Spinal cord (tissue), 10 donors: ENCODE data around the gene CNNM2. TPM values are rescaled to one million over a fixed set of nuclear protein-coding genes. Genes with fewer than 3 reads are reported as not detected.

ENCODE experiments used
- DNase-seq, 6 donors: peaks; one replicate each; pipeline versions ENCODE4 v3.0.0 to v3.0.0-alpha.2; 2013 to 2015; ENCODE audit warnings: low spot score in 6 of 6, low read depth in 4 of 6
- H3K27ac ChIP-seq: one replicate; pipeline ENCODE4 v1.5.1; 2013; ENCODE audit warnings: low read depth, low read length, control low read depth
- H3K27me3 ChIP-seq: one replicate; pipeline ENCODE4 v1.6.1; 2013; ENCODE audit warnings: low read length; ENCODE audit not compliant: control insufficient read depth, insufficient read depth
- H3K36me3 ChIP-seq: one replicate; pipeline ENCODE4 v1.6.1; 2013; ENCODE audit warnings: low read length; ENCODE audit not compliant: control insufficient read depth, insufficient read depth
- H3K4me1 ChIP-seq: one replicate; pipeline ENCODE4 v1.6.1; 2013; ENCODE audit warnings: low read length; ENCODE audit not compliant: control insufficient read depth, insufficient read depth
- H3K4me3 ChIP-seq: one replicate; pipeline ENCODE4 v1.5.1; 2013; ENCODE audit warnings: low read depth, low read length, control low read depth
- H3K9me3 ChIP-seq: one replicate; pipeline ENCODE4 v1.6.1; 2013; ENCODE audit warnings: low read length; ENCODE audit not compliant: control insufficient read depth, insufficient read depth
- WGBS: methylation state at CpG from one replicate; pipeline ENCODE4 v1.1.5; 2013; ENCODE audit warnings: missing lambda C conversion rate; ENCODE audit not compliant: insufficient coverage; 5-methylcytosine and 5-hydroxymethylcytosine counted together
- long read RNA-seq, 4 donors: transcript quantifications; one replicate each; lab custom pipeline, GENCODE V29; 2026
- polyA plus RNA-seq, 2 donors: library from polyadenylated mRNA; unstranded; fragments of 120-200 nt; gene quantifications; one replicate each; pipeline ENCODE4 v1.2.1, GENCODE V29; 2013; ENCODE audit not compliant: insufficient read length in 2 of 2
- total RNA-seq, 2 donors: library from RNA; depleted of rRNA in 1 of 2; stranded (reverse); fragments of 120-200 nt in 1 of 2; fragments of >200 nt in 1 of 2; gene quantifications; one replicate each; pipeline versions ENCODE4 v1.2.3 to v1.2.4, GENCODE V29; 2013 to 2014
- donor health status: healthy.

CNNM2 gene
- total RNA-seq (10 to 100 TPM in 1 of 2 donors, 1 to 10 TPM in 1; 9.5 to 13.0 TPM), polyA plus RNA-seq (10 to 100 TPM; 12.6 to 13.8 TPM)
- long read RNA-seq, donor 1, full-length matches to known transcripts = 2 of 10 reads
- long read RNA-seq, donor 1, partial matches to known transcripts = 8 of 10 reads
- long read RNA-seq, donor 1, other reads (novel, unspliced or antisense) = 0 of 10 reads
- long read RNA-seq, donor 2, full-length matches to known transcripts = 2 of 2 reads
- long read RNA-seq, donor 2, partial matches to known transcripts = 0 of 2 reads
- long read RNA-seq, donor 2, other reads (novel, unspliced or antisense) = 0 of 2 reads
- long read RNA-seq, donor 3, full-length matches to known transcripts = 2 of 2 reads
- long read RNA-seq, donor 3, partial matches to known transcripts = 0 of 2 reads
- long read RNA-seq, donor 3, other reads (novel, unspliced or antisense) = 0 of 2 reads
- long read RNA-seq, donor 4, partial matches to known transcripts = 0 of 1 reads
- long read RNA-seq, donor 4, other reads (novel, unspliced or antisense) = 0 of 1 reads

DNA sequence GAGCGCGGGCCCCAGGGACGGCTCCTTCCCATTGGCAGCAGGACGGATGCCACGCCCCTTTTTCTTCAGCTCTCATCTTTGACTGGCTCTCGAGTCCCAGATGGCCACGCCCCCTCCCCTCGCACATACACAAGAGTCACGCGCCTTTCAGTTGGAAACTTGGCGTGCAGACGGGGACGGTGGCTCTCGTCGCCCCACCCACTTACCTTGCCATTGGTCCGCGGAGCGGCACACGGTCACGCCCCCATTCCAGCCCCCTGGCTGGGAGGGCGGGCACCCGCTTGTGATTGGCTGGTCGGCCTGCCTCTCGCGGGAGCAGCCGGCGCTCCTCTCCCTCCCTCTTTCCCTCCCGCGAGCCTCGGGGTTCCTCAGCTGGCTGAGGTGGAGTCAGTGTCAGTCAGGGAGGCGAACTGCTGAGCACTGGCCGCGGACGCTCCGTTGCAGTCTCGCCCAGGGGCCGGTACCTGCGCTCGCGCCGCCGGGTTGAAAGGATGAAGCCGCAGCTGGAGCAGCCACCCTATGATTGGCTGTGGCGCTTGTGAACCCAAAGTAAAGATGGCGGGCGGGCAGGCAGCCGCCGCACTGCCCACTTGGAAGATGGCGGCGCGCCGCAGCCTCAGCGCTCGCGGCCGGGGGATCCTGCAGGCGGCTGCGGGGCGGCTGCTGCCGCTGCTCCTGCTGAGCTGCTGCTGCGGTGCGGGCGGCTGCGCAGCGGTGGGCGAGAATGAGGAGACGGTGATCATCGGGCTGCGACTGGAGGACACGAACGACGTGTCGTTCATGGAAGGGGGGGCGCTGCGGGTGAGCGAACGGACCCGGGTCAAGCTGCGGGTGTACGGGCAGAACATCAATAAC, at the start of gene CNNM2:
CNNM2 (plus strand) TSS at position 333 of the 855 bp plus-strand sequence; CDS start at position 520, 187 bp downstream.
- WGBS = under 1% methylated on average over 78 of the region's 80 CpGs
- Histone ChIP-seq H3K27me3 (peaks cover 3% of the 10 kb centered on the region), H3K4me3 (peak within 1 kb of the TSS; percentile 99), H3K36me3 (no peaks in the 10 kb centered on the region), H3K27ac (peak within 1 kb of the TSS; percentile 98), H3K9me3 (no peaks in the 10 kb centered on the region), H3K4me1 (peaks cover 19% of the 10 kb centered on the region)
- peak; percentile 96 to 100 (median 99) for DNase-seq

DNA sequence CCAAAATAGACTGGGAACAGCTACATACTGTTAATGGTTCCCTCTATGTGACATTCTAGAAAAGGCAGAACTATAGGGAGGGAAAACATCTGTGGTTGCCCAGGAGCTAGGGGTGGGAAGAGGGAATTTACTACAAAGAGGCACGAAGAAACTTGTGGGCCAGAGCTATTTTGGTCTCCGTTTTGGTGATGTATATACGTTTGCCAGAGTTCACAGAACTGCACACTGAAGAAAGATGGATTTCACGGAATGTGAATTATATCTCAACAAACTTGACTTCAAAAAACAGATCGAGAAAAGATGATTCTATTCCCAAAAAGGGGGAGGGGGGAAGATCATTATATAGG, 49.2 kb upstream of the CNNM2 start:
- Histone ChIP-seq H3K4me3 (peak overlapping the region; percentile 60), H3K27ac (peak overlapping the region; percentile 47), H3K27me3 (no peaks in the 10 kb centered on the region), H3K9me3 (no peaks in the 10 kb centered on the region), H3K4me1 (peaks cover 9% of the 10 kb centered on the region), H3K36me3 (no peaks in the 10 kb centered on the region)
- no peak for DNase-seq
- WGBS = 0% methylated on average over 1 of the region's 5 CpGs

DNA sequence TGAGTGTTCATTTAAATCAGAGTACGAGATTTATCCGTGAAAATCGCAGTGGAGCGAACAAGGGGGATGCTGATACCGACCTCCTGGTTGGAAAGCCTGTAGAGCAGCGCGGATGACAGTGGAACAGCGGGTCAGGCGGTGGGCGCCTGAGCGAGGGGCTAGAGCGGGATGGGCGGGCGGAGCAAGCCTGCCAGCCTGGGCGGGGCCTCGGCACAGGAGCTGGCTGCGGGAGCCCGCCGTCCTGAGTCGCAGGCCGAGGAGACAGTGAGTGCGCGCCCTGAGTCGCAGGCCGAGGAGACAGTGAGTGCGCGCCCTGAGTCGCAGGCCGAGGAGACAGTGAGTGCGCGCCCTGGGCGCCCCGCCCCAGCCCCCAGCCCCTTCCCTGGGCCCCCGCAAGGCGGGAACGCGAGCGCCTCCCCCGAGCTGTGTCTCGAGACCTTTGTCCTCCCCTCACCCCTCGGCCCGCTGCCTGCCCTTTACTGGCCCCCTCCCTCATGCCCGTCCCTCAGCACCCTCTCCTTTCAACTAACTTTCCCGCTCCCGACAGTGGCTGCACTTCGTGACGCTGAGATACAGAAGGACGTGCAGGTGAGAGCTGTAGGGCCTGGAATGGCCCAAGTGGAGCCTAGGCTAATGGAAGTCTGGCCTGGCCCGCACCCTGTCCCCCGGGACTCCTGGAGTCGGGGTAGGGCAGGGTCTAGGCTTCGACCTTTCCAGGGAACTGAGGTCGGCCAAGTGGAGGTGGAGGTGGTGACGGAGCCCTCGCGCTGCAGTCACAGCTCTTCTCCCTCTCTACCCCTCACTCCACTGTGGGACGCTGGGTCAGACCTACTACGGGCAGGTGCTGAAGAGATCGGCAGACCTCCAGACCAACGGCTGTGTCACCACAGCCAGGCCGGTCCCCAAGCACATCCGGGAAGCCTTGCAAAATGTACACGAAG, 48.6 kb upstream of the CNNM2 start, which contains the start of gene AS3MT:
AS3MT (plus strand) TSS at position 213 of the 941 bp plus-strand sequence; CDS start at position 336, 123 bp downstream.
- H3K9me3 ChIP-seq = no peaks in the 10 kb centered on the region
- no peaks in the 10 kb centered on the region for H3K27me3 ChIP-seq
- peak in 2 of 6 donors; percentile 83 to 87 for DNase-seq
- H3K36me3 ChIP-seq = no peaks in the 10 kb centered on the region
- peak within 1 kb of the TSS; percentile 47 for H3K27ac ChIP-seq
- 2% methylated on average over 50 of the region's 63 CpGs for WGBS
- peak within 1 kb of the TSS; percentile 60 for H3K4me3 ChIP-seq
- H3K4me1 ChIP-seq = peaks cover 9% of the 10 kb centered on the region

DNA sequence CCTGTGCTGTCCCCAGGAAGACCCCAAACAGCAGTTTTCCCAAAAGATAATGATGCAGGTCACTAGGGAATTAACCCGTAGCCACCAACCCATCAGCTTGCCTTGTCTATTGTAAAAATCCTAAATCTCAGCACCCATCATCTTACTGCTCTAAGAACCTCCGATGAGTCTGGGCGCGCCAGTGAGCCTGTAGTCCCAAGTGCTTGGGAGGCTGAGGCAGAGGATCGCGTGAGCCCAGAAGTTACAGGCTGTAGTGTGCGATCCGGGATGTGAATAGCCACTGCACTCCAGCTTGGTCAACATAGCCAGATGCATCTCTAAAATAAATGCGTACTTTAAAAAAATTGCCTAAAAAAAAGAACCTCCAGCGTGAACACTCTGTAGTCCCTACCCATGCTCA, 47.9 kb upstream of the CNNM2 start:
- Histone ChIP-seq H3K36me3 (no peaks in the 10 kb centered on the region), H3K27ac (no peak overlapping the region), H3K27me3 (no peaks in the 10 kb centered on the region), H3K9me3 (no peaks in the 10 kb centered on the region), H3K4me3 (no peak overlapping the region), H3K4me1 (peaks cover 9% of the 10 kb centered on the region)
- DNase-seq = peak in 1 of 6 donors; percentile 7
- 86% methylated on average over 7 of the region's 10 CpGs for WGBS

DNA sequence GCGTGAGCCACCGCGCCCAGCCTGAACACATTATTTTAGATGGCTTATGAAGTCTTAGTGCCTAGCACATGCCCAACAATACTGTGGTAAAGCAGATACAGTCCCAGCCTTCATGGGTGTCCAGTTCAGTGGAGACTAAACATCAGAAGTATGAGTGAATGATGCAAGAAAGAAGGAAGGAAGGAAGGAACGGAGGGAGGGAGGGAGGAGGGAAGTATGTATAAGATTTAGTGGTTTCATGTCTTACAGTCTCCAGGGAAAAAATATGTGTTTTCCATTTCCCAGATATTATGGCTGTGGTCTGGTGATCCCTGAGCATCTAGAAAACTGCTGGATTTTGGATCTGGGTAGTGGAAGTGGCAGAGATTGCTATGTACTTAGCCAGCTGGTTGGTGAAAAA, 45.9 kb upstream of the CNNM2 start:
- WGBS = 97% methylated on average over 2 of the region's 4 CpGs
- DNase-seq = no peak
- no peaks in the 10 kb centered on the region for H3K27me3 ChIP-seq
- peaks cover 9% of the 10 kb centered on the region for H3K4me1 ChIP-seq
- no peaks in the 10 kb centered on the region for H3K9me3 ChIP-seq
- H3K4me3 ChIP-seq = no peak overlapping the region
- H3K36me3 ChIP-seq = no peaks in the 10 kb centered on the region
- no peak overlapping the region for H3K27ac ChIP-seq

DNA sequence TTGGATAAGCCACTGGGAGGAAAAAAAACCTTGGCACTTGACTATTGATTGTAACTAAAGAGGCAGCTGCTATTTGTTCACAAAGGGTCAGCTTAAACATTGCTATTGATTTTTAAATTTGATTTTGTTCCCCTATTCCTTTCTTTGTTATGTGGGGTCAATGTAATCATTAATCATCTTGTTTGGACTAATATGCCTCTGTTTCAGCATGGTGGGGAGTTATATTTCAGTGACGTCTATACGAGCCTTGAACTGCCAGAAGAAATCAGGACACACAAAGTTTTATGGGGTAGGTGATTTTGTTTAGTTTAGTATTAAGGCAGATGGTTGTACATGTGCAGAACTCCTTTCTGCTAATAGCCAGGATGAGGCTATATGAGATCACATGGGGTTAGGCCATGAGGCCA, 41.3 kb upstream of the CNNM2 start:
- no peaks in the 10 kb centered on the region for H3K36me3 ChIP-seq
- DNase-seq = no peak
- H3K4me3 ChIP-seq = no peak overlapping the region
- H3K27me3 ChIP-seq = no peaks in the 10 kb centered on the region
- 80% methylated on average over 2 of the region's 2 CpGs for WGBS
- H3K4me1 ChIP-seq = no peaks in the 10 kb centered on the region
- no peaks in the 10 kb centered on the region for H3K9me3 ChIP-seq
- no peak overlapping the region for H3K27ac ChIP-seq

DNA sequence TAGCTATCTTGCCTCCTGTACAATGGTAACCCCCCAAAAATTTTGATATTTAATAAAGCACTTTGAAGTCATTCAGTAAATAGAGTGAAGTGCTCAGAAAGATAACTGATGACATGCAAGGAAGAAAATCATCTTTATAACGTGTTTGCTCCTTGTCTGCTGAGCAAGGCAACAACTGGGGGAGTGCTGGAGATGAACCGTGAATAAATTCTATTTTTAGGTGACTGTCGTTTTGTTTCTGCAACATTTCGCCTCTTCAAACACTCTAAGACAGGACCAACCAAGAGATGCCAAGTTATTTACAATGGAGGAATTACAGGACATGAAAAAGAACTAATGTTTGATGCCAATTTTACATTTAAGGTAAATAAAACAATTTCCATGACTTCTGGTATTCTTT, 39.5 kb upstream of the CNNM2 start:
- Histone ChIP-seq H3K27ac (no peak overlapping the region), H3K4me3 (no peak overlapping the region), H3K4me1 (no peaks in the 10 kb centered on the region), H3K9me3 (no peaks in the 10 kb centered on the region), H3K27me3 (no peaks in the 10 kb centered on the region), H3K36me3 (no peaks in the 10 kb centered on the region)
- DNase-seq = no peak
- 80% methylated on average over 1 of the region's 4 CpGs for WGBS

DNA sequence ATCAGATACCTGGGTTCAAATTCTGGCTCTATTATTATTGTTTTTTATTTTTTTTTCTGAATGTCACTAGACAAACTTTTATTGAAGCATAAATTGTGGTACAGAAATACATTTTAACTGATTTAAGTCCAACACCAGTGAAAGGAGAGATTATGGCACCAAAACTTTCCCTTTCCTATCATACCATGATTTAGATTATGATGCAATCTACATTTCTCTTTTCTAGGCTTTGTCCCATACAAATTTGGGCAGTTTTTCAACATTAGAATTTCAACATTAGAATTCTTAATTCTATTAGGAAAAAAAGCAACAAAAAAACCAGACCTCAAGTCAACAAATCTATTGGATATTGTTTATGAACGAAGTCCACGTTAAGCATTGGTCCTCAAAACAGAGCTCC, 37.8 kb upstream of the CNNM2 start:
- no CpG with 5 or more reads among the region's 2 CpGs for WGBS
- no peaks in the 10 kb centered on the region for H3K9me3 ChIP-seq
- H3K4me1 ChIP-seq = no peaks in the 10 kb centered on the region

DNA sequence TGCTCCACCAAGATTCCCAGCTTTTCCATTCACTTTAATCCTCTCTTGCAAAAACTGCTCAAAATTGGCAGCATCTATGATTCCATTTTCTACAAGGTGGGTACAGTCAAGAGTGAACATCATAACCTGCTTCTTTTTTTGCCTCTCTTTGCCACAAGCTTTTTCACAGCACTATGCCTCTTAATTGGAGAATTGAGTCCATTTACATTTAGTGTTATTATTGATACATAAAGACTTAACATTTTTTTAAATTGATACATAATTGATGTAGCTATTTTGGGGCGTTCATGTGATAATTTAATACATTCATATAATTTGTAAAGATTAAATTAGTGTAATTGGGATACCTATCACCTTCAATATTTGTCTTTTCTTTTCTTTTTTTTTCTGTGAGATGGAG, 30.0 kb upstream of the CNNM2 start:
- Histone ChIP-seq H3K9me3 (no peaks in the 10 kb centered on the region), H3K27me3 (no peaks in the 10 kb centered on the region), H3K27ac (no peak overlapping the region), H3K4me1 (no peaks in the 10 kb centered on the region), H3K4me3 (no peak overlapping the region), H3K36me3 (peaks cover 8% of the 10 kb centered on the region)
- DNase-seq = no peak
- no CpG with 5 or more reads among the region's 1 CpG for WGBS

More for the DNA sequence above, 37.8 kb upstream of the CNNM2 start:
- Histone ChIP-seq H3K27ac (no peak overlapping the region), H3K4me3 (no peak overlapping the region), H3K27me3 (no peaks in the 10 kb centered on the region), H3K36me3 (no peaks in the 10 kb centered on the region)
- DNase-seq = no peak
